Measurements from ENCODE around the gene CSTPP1. TPM values are rescaled to one million over a fixed set of nuclear protein-coding genes. Genes with fewer than 3 reads are reported as not detected.

The CSTPP1 gene
- total and polyA plus RNA-seq, 2 donors (not counting 1 experiment from before 2014, with no cell fraction given), result 11.5 to 29.0 TPM

DNA sequence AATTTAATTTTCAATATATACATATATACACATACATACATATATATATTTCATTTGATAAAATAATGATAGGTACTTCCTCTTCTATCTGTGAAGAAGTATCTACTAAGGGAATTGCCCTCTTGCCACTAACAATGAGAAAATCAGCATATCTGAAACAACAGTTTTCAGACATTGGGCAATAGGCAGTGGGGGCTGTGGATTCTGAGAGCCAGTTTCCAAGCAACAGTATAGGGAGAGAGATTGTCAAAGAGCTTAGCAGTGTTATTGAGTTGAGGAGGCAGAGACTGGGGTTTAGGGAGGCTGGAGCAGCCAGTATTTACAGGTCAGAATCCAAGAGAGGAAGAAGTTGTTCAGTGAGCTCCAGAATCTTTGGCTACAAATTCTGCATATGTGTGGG is 120.8 kb downstream of the CSTPP1 start:
- DNase-seq (no peak), ATAC-seq (ENCODE audit: low read depth) (no peak)
- Histone ChIP-seq H4K20me1 (ENCODE audit: control insufficient read depth, insufficient read depth, low read length, poor library complexity, severe bottlenecking) (no peaks in the 10 kb centered on the region), H2AFZ (ENCODE audit: insufficient read depth, low read depth, low read length, poor library complexity, severe bottlenecking) (no peak overlapping the region), H3K79me2 (ENCODE audit: control insufficient read depth, insufficient read depth, low read length) (no peaks in the 10 kb centered on the region), H3K27ac (ENCODE audit: low read length in 2 of 2) (no peak overlapping the region), H3K4me2 (replicated peaks; ENCODE audit: low read depth, low read length, poor library complexity, severe bottlenecking) (no peak overlapping the region), H3K4me3 (ENCODE audit: control extremely low read depth in 1 of 5, extremely low read depth in 1 of 5, insufficient read depth in 1 of 5, low read depth in 2 of 5, low read length in 4 of 5) (no peak overlapping the region), H3K4me1 (ENCODE audit: control insufficient read depth in 2 of 2, insufficient read depth in 2 of 2, low read length in 2 of 2) (no peaks in the 10 kb centered on the region), H3K9me3 (ENCODE audit: control extremely low read depth in 1 of 3, control insufficient read depth in 2 of 3, insufficient read depth in 1 of 3, low read length in 2 of 3) (peaks cover 0 to 6% (median 5%) of the 10 kb centered on the region in 3 donors), H3K9ac (ENCODE audit: low read length) (no peak overlapping the region), H3K36me3 (replicated peaks in 1 of 2; ENCODE audit: control extremely low read depth in 1 of 2, control insufficient read depth in 1 of 2, extremely low read depth in 1 of 2, insufficient read depth in 2 of 2, low read length in 1 of 2) (peaks cover 0 to 5% of the 10 kb centered on the region in 2 experiments), H3K27me3 (replicated peaks in 1 of 4; ENCODE audit: control extremely low read depth in 1 of 4, control insufficient read depth in 3 of 4, insufficient read depth in 4 of 4, low read length in 3 of 4) (no peaks in the 10 kb centered on the region)
- no peaks in the 10 kb centered on the region for H3K27me3 Mint-ChIP-seq
- intact Hi-C loops (cut with micrococcal nuclease), result no loop called here
- no peaks in the 10 kb centered on the region for H3K4me1 Mint-ChIP-seq
- CTCF ChIA-PET, result no interaction called here
- no peak overlapping the region for H3K4me3 Mint-ChIP-seq
- H3K27ac Mint-ChIP-seq, result no peak overlapping the region
- H3K9me3 Mint-ChIP-seq (ENCODE audit: insufficient read depth), result no peaks in the 10 kb centered on the region
- TF ChIP-seq, protein P1, sequence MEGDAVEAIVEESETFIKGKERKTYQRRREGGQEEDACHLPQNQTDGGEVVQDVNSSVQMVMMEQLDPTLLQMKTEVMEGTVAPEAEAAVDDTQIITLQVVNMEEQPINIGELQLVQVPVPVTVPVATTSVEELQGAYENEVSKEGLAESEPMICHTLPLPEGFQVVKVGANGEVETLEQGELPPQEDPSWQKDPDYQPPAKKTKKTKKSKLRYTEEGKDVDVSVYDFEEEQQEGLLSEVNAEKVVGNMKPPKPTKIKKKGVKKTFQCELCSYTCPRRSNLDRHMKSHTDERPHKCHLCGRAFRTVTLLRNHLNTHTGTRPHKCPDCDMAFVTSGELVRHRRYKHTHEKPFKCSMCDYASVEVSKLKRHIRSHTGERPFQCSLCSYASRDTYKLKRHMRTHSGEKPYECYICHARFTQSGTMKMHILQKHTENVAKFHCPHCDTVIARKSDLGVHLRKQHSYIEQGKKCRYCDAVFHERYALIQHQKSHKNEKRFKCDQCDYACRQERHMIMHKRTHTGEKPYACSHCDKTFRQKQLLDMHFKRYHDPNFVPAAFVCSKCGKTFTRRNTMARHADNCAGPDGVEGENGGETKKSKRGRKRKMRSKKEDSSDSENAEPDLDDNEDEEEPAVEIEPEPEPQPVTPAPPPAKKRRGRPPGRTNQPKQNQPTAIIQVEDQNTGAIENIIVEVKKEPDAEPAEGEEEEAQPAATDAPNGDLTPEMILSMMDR (IDR thresholded peaks at IDR 0.05), result no peak
- no peak for TF ChIP-seq EZH2 (IDR thresholded peaks at IDR 0.05; ENCODE audit: borderline replicate concordance, insufficient read depth, low read depth, low read length, poor library complexity, severe bottlenecking)
- POLR2A ChIA-PET, result no interaction called here

DNA sequence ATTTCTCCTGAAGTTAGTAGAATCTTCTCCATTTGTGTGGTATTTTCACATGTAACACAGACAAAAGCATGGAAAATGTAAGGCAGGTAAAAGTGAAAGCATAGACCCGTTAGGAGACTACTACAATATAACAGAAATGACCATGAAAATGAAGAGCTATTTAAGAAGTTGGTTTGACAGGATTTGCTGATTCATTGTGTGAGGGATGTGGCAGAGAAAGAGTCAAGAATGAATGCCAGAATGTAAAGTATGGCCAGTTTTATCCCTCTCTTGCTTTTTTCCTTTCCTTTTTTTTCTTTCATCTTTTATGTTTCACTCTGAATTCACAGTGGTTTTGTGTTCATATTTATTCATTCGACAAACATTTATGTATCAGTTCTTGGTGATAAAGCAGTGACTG is 124.2 kb downstream of the CSTPP1 start:
- ATAC-seq (ENCODE audit: low read depth) (no peak), DNase-seq (no peak)
- Mint-ChIP-seq H3K27ac (no peak overlapping the region), H3K4me1 (no peaks in the 10 kb centered on the region), H3K9me3 (ENCODE audit: insufficient read depth) (no peaks in the 10 kb centered on the region), H3K4me3 (no peak overlapping the region), H3K27me3 (no peaks in the 10 kb centered on the region)
- no peaks in the 10 kb centered on the region for H4K20me1 ChIP-seq (ENCODE audit: control insufficient read depth, insufficient read depth, low read length, poor library complexity, severe bottlenecking)
- no peak overlapping the region for H3K4me2 ChIP-seq (replicated peaks; ENCODE audit: low read depth, low read length, poor library complexity, severe bottlenecking)
- TF ChIP-seq, protein P1 (IDR thresholded peaks at IDR 0.05), result no peak
- TF ChIP-seq EZH2 (IDR thresholded peaks at IDR 0.05; ENCODE audit: borderline replicate concordance, insufficient read depth, low read depth, low read length, poor library complexity, severe bottlenecking), result no peak
- no peaks in the 10 kb centered on the region for H3K79me2 ChIP-seq (ENCODE audit: control insufficient read depth, insufficient read depth, low read length)
- intact Hi-C loops (cut with micrococcal nuclease), result no loop called here
- CTCF ChIA-PET, result no interaction called here
- no peaks in the 10 kb centered on the region for H3K27me3 ChIP-seq (replicated peaks in 1 of 4; ENCODE audit: control extremely low read depth in 1 of 4, control insufficient read depth in 3 of 4, insufficient read depth in 4 of 4, low read length in 3 of 4)
- H3K4me3 ChIP-seq (ENCODE audit: control extremely low read depth in 1 of 5, extremely low read depth in 1 of 5, insufficient read depth in 1 of 5, low read depth in 2 of 5, low read length in 4 of 5), result no peak overlapping the region
- no peaks in the 10 kb centered on the region for H3K4me1 ChIP-seq (ENCODE audit: control insufficient read depth in 2 of 2, insufficient read depth in 2 of 2, low read length in 2 of 2)
- H3K36me3 ChIP-seq (replicated peaks in 1 of 2; ENCODE audit: control extremely low read depth in 1 of 2, control insufficient read depth in 1 of 2, extremely low read depth in 1 of 2, insufficient read depth in 2 of 2, low read length in 1 of 2), result peaks cover 0 to 5% of the 10 kb centered on the region in 2 experiments
- H2AFZ ChIP-seq (ENCODE audit: insufficient read depth, low read depth, low read length, poor library complexity, severe bottlenecking), result no peak overlapping the region
- POLR2A ChIA-PET, result no interaction called here
- H3K27ac ChIP-seq (ENCODE audit: low read length in 2 of 2), result no peak overlapping the region
- H3K9ac ChIP-seq (ENCODE audit: low read length), result no peak overlapping the region
- WGBS (ENCODE audit: insufficient coverage), result no CpG with 5 or more reads among the region's 2 CpGs
- H3K9me3 ChIP-seq (ENCODE audit: control extremely low read depth in 1 of 3, control insufficient read depth in 2 of 3, insufficient read depth in 1 of 3, low read length in 2 of 3), result peaks cover 1 to 6% (median 5%) of the 10 kb centered on the region in 3 donors
